RWPE2 (cell line): ENCODE measurements around the gene MIDN.
A peak's percentile ranks its signal among the peaks of the same experiment; 100 is the strongest.

Source experiments
- ATAC-seq: fragments of 200-7000 bp; cut with Tn5 transposase; 3 replicates; pipeline ENCODE4 v1.9.1; 2021; ENCODE audit warnings: low read depth
- DNase-seq: peaks from one replicate; pipeline ENCODE4 v3.0.0-alpha.2; 2020; ENCODE audit warnings: low spot score
- H3K27ac ChIP-seq: fragments of 450-650 bp; 2 replicates; pipeline ENCODE4 v1.5.1; 2017; ENCODE audit warnings: mild to moderate bottlenecking; ENCODE audit not compliant: poor library complexity, severe bottlenecking
- H3K27me3 ChIP-seq: fragments of 250-450 bp; sonication (Bioruptor Pico); 2 replicates; pipeline ENCODE4 v1.5.1; 2021; ENCODE audit warnings: mild to moderate bottlenecking, moderate library complexity; ENCODE audit not compliant: insufficient read depth, poor library complexity, severe bottlenecking
- H3K36me3 ChIP-seq: fragments of 250-450 bp; sonication (Bioruptor Pico); 2 replicates; pipeline ENCODE4 v1.5.1; 2020; ENCODE audit warnings: low read depth, mild to moderate bottlenecking, moderate library complexity
- H3K4me1 ChIP-seq: fragments of 250-450 bp; sonication (Bioruptor Pico); 2 replicates; pipeline ENCODE4 v1.5.1; 2021; ENCODE audit warnings: mild to moderate bottlenecking, moderate library complexity; ENCODE audit not compliant: insufficient read depth, poor library complexity, severe bottlenecking
- H3K4me3 ChIP-seq: fragments of 250-450 bp; sonication (Bioruptor Pico); 2 replicates; pipeline ENCODE4 v1.5.1; 2021; ENCODE audit warnings: mild to moderate bottlenecking, moderate library complexity; ENCODE audit not compliant: severe bottlenecking
- H3K9me3 ChIP-seq: fragments of 250-450 bp; sonication (Bioruptor Pico); 2 replicates; pipeline ENCODE4 v1.5.1; 2021; ENCODE audit warnings: mild to moderate bottlenecking, moderate library complexity; ENCODE audit not compliant: severe bottlenecking
- TF ChIP-seq, protein P1 (sequence below): fragments of 450-650 bp; IDR thresholded peaks from one replicate; pipeline ENCODE4 v1.5.1; 2017; ENCODE audit warnings: mild to moderate bottlenecking, moderate library complexity; ENCODE audit not compliant: poor library complexity, severe bottlenecking

Gene MIDN

GRCh38 chr19:1259206-1259875 is 11.0 kb downstream of the MIDN start:
- Histone ChIP-seq H3K4me3 (no peak overlapping the region), H3K27ac (peak overlapping the region; percentile 97), H3K9me3 (no peaks in the 10 kb centered on the region), H3K27me3 (no peaks in the 10 kb centered on the region), H3K4me1 (peaks cover 34% of the 10 kb centered on the region), H3K36me3 (peaks cover 40% of the 10 kb centered on the region)
- DNase-seq (no peak), ATAC-seq (peak; percentile 37)
- TF ChIP-seq, protein P1, sequence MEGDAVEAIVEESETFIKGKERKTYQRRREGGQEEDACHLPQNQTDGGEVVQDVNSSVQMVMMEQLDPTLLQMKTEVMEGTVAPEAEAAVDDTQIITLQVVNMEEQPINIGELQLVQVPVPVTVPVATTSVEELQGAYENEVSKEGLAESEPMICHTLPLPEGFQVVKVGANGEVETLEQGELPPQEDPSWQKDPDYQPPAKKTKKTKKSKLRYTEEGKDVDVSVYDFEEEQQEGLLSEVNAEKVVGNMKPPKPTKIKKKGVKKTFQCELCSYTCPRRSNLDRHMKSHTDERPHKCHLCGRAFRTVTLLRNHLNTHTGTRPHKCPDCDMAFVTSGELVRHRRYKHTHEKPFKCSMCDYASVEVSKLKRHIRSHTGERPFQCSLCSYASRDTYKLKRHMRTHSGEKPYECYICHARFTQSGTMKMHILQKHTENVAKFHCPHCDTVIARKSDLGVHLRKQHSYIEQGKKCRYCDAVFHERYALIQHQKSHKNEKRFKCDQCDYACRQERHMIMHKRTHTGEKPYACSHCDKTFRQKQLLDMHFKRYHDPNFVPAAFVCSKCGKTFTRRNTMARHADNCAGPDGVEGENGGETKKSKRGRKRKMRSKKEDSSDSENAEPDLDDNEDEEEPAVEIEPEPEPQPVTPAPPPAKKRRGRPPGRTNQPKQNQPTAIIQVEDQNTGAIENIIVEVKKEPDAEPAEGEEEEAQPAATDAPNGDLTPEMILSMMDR: no peak

DNA sequence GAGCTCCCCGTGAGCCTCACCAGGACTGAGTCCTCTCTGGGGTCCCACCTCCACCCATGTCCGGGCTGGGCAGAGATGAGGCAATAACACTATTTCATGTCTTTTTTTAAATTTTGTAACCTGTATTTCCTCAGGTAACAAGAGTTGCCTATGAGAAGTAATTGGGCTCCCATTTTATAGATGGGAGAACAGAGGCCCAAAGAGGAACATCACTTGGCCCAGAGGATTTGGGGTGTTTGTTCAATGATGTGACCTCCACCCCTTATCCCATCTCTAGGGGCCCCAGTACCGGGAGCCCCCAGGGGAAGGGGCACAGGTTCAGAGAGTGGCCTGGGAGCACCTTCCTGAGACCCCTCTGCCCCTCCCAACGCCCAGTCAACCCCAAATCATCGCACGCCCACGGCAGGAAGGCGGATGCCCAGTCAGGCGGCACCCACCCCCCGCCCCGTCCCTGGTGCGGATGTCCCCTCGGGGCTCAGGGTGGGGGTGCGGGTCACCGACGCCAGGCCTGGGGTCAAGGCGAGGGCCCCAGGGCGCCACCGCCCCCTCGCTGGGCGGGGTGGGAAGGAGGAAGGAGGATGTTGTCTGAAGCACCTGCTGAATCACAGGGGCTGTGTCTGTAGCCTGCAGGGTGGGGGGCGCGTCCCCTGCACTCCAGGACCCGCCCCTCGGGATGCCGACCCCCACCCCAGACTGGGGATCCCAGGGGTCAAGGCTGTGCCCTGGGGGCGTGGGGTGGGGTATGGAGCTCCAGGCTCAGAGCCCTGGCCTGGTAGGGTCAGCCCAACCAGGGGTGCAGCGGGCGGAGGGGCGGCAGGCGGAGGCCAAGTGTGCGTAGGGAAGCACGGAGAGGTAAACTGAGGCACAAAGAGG is 11.7 kb downstream of the MIDN start:
- Histone ChIP-seq H3K4me1 (peaks cover 31% of the 10 kb centered on the region), H3K27me3 (no peaks in the 10 kb centered on the region), H3K36me3 (peaks cover 32% of the 10 kb centered on the region), H3K9me3 (no peaks in the 10 kb centered on the region), H3K4me3 (no peak overlapping the region), H3K27ac (peak overlapping the region; percentile 97)
- DNase-seq (no peak), ATAC-seq (peak; percentile 13)
- TF ChIP-seq, protein P1: no peak

DNA sequence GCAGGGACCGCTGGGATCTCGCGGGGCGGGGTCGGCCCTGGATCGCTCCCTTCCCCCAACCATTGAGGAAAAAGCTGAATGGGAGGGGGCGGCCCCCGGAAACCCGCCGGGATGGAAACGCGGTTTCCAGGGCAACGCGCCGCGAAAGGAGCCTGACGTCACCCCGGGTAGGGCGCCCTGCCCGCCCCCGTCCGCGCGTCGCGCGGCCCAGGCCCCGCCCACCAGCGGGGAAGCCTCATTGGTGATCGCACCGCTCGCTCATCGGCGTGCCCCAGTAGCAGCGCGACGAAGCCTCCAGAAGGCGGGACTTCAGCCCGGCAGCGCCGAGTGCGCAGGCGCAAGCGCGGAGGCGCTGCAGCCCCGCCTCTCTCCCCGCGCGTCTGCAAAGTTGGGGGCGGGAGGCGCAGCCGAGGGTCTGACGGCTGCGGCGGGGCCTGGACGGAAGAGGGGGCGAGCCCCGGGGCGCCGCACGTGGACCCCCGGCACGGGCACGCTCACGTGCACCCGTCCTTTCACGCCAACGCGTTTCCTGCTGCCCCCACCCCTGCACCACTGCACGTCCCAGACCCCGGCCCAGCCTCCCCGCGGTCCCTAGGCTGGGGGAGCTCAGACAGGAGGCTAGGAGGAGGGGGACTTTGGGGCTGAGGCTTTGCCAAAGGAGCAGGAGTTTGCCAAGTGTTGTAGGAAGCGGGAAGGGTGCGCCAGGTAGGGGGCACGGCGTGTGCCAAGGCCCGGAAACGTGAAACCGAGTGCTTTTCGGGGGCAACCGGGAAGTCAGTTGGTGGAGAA is 12.6 kb downstream of the MIDN start:
- ATAC-seq: peak; percentile 48
- TF ChIP-seq, protein P1: no peak
- no peaks in the 10 kb centered on the region for H3K27me3 ChIP-seq
- H3K9me3 ChIP-seq: no peaks in the 10 kb centered on the region
- H3K4me1 ChIP-seq: peaks cover 34% of the 10 kb centered on the region
- peak overlapping the region; percentile 68 for H3K4me3 ChIP-seq
- peak; percentile 92 for DNase-seq
- H3K27ac ChIP-seq: peak overlapping the region; percentile 97
- H3K36me3 ChIP-seq: peaks cover 24% of the 10 kb centered on the region

GRCh38 chr19:1261538-1261797 is 13.1 kb downstream of the MIDN start:
- ATAC-seq (no peak), DNase-seq (no peak)
- H3K36me3 ChIP-seq: peaks cover 19% of the 10 kb centered on the region
- H3K4me1 ChIP-seq: peaks cover 34% of the 10 kb centered on the region
- H3K27me3 ChIP-seq: no peaks in the 10 kb centered on the region
- H3K9me3 ChIP-seq: no peaks in the 10 kb centered on the region
- TF ChIP-seq, protein P1: no peak
- peak overlapping the region; percentile 68 for H3K4me3 ChIP-seq
- H3K27ac ChIP-seq: peak overlapping the region; percentile 97
